RPMI7951 (cell line): ENCODE measurements around the gene INSC. TPM values are rescaled to one million over a fixed set of nuclear protein-coding genes. Genes with fewer than 3 reads are reported as not detected.
A peak's percentile ranks its signal among the peaks of the same experiment; 100 is the strongest.
"Not testable (repeated sequence)": the region's sequence is repeated elsewhere in the genome, so short reads cannot be mapped to it uniquely, and the experiment has no call there.

Experiments
- DNase-seq: peaks from one replicate; pipeline ENCODE4 v3.0.0-alpha.2; 2012; ENCODE audit warnings: low read depth
- total RNA-seq: library from RNA; depleted of rRNA; stranded (reverse); fragments of >200 nt; shearing (Covaris generic); gene quantifications from 2 replicates; pipeline ENCODE4 v1.2.3, GENCODE V29; 2014; rRNA removed

The INSC gene, protein sequence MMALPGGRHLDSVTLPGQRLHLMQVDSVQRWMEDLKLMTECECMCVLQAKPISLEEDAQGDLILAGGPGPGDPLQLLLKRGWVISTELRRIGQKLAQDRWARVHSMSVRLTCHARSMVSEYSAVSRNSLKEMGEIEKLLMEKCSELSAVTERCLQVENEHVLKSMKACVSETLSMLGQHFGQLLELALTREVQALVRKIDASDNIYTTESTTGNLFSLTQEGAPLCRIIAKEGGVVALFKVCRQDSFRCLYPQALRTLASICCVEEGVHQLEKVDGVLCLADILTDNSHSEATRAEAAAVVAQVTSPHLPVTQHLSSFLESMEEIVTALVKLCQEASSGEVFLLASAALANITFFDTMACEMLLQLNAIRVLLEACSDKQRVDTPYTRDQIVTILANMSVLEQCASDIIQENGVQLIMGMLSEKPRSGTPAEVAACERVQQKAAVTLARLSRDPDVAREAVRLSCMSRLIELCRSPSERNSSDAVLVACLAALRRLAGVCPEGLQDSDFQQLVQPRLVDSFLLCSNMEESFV
- total RNA-seq: 0.20 TPM in 1 of 2 replicates, not detected in the other

DNA sequence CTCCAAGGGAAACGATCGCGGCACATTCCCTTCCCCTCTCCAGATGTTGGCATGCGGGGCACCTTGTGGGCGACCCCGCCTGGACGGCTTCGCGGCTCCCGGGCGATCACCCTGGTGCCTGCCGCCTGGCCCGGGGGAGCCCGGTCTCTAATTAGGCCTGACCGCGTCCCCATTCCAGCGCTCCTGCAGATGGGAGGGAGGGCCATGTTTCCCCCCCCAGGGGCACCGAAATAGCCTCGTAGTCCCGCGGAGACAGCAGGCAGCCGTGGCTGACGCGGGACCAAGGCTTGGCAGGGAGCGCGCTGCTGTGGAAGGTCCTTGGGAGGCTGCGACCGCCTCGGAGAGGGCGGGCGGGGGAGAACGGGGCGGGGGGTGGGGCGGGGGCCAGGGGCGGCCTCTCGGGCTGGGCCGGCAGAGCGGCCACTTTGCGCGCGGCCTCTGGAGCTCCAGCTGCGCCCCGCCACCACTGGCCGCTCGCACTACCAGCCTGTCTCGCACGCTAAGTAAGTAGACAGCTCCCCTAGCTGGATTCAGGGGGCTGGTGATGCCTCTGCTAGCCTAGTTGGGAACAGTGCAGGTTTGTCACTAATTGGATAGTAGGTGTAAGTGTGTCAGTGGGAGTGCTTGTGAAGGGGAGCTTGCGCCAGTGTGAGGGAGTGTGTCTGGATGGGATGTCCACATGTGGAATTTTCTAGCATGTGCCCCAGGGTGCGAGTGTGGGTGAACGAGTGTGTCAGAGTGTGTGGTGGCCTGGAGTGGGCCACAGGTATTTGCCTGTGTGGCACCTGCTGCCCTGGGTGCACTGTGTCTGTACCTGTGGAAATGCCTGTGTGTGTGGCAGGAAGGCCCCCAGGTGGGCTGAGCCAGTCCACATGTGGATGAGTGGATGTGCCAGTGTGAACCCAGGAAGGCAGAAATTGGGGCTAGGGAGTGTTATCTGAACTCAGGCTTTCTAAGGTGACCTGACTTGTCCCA is at the start of gene INSC:
Gene INSC, plus strand, starts transcription at position 423 of the 975 bp plus-strand sequence. CDS start 34,252 bp downstream, outside the sequence.
- no peak for DNase-seq

DNA sequence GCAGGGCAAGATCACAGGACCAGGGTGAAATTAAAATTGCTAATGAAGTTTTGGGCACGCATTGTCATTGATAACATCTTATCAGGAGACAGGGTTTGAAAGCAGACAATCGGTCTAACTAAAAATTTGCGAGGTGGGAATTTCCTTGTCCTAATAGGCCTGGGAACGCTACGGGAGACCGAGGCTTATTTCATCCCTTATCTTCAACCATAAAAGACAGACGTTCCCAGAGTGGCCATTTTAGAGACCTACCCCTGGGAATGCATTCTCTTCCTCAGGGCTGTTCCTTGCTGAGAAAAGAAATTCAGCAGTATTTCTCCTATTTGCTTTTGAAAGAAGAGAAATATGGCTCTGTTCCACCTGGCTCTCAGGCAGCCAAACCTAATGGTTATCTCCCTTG is 45.0 kb upstream of the INSC start:
- not testable (repeated sequence) for DNase-seq

DNA sequence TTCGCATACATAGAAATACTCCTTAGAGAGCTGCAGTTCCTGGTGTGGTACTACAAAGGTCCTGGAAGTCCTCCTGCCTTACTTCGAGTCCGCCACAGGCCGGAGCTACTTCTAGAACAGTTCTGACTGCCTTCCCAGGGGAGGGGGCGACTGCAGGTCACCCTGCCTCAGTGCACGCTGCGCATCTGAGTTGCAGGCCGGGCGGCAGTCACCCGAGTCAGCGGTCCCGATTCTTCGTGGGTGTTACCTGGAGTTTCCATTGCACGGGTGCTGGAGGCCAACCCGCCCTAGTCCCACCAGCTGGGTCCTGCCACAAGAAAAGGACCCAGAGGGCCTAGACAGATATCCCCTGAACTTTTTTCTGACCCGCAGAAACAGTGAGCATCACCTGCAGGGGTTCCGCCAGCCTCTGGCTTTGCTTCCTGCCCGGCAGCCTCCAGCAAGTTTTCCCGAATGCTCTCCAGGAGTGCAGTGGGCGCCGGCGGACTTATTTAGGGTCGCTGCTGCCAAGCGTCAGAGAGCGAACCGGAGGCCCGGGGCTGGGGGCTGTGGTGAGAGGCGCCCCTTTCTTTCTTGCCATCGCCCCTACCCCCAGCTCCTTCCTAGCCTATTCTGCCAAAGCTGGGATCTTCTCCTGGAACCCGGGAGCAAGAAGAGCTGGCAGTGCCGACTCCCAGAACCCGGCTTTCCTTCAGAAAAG is 43.0 kb upstream of the INSC start:
- no peak for DNase-seq

DNA sequence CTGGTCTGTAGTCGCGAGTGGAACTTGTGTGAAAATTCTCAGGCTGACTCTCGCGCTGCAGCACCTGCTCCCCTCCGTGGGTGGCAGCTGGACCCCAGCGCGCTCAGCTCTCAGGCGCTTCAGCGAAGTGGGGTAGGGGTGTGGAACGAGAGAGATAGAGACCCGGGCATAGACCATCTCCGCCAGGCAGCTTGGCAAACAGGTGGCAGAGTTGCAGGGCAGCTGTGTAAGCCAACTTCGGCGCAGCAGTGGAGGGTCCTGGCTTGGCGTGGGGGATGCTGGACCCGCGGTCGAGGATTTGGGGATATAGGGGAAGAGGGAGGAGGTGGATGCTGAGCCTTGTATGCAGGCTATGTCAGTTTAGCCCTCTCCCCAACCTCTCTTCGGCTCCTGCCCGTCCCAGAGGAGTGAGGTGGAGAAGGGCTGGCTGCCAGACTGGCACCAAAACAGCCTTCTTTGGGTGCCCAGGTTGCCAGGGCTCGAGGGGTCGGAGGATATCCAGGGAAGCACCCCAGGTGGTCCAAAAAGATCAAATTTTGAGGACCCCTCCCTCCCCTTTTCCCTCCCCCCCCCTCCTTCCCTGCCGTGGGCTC is 42.1 kb upstream of the INSC start:
- no peak for DNase-seq

DNA sequence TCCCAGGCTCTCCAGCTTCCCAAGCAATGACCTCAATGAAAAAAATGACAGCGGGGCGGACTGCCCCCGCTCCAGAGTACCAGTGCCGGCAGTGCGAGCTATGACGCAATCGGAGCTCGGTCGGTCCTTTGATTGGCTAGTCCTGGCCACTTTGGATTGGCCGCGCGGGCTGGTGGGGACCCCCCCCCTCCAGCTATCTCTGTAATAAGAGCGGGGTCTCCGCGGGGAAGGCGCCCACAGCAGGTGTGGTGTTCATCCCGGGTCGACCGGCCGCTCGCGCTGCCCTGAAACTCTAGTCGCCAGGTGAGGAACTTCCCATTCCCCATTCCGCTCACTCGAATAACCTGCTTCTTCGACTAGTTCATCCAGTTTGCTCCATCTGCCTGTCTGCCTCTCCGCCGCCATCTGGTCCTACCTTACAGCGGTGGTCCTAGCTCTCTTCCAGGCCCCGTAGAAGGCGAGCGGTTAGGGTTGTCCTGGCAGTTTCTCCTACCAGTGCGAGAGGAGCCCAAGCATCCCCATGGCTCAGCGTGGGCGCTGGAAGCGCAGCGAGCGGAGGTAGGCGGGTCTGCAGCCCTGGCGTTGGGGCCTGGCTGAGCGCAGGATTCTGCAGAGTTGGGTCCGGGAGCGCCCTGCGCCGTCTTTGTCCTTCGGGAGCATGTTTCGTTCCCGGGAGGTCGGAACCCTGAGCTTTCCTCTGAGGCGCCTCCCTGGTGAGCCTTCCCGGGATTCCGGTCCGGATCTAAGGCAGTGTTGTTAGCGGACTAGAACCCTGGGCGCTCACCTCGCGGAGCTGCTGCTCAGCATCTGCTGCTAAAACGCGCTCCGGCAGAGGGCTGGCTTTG is 41.1 kb upstream of the INSC start, which contains the start of gene CALCB:
Gene CALCB, plus strand, starts transcription at position 233 of the 845 bp plus-strand sequence. CDS start 1,126 bp downstream, outside the sequence.
- DNase-seq: no peak

DNA sequence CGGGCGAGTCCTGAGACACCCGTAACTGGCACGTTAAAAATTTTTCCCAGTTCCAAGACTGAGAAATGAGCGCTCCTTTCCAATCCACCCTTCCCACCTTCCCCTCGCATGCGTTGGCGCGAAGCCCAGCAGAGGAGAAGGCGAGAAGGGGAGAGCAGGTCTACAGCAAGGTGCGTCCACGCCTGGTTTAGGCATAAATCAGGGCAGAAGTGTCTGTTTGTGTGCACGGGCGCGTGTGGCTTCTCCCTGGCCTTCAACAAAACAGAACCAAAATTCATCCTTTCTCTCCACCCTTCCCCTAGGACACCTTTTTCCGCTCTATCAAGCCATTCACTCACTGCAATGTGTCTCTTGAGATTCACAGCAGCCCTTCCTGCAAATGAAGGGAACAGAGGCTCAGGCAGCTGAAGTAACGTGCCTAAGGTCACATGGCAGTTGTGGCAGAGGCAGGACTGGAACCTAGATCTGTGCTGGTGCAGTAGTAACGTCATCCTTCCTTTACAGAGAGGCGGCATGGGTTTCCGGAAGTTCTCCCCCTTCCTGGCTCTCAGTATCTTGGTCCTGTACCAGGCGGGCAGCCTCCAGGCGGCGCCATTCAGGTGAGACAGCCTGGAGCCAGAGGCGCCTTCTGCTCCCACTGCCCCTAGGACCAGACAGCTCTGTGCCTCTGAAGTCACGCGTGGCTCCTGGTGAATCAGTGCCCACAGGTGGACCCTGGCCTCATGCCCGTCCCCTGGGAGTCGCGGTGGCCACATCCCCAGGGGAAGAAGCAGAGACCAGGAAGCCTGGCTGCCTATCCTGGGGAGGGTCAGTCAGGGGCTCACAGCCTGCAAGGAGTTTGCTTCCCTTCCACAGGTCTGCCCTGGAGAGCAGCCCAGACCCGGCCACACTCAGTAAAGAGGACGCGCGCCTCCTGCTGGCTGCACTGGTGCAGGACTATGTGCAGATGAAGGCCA is 40.2 kb upstream of the INSC start:
- no peak for DNase-seq

DNA sequence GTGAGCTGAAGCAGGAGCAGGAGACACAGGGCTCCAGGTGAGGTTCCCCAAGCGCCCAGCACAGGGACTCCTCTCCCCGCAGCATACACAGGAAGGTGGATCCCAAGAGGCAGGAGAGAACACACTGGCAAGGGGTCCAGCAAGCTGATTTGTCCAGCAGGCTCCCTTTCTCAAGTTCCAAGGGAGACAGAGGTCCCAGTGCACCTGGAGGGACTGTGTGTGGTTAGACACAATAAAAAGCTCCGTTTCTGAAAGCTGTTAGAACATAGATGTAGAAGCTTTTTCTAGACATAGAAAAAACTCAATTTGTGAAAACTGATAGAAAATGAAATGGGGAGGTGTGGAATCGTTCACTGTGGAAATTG is 39.6 kb upstream of the INSC start:
- DNase-seq: no peak

DNA sequence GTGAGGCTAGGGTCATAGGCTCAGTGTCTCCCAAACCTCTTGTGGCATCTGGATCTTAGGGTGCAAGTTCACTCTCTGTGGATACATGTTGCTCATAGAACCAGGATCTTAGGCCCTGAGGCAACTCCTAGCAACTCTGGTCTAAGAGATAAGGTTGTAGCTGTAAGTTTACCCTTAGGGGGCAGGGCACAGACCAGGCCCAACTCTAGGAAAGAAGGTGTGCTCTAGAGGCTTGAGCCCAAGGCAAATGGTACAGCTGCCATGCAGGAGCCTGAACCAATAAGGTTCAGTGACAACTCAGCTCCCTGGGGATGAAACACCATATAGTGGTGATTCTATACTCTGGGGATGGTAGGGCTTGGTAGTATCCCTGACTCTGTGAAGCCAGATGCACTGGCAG is 23.5 kb upstream of the INSC start:
- no peak for DNase-seq

DNA sequence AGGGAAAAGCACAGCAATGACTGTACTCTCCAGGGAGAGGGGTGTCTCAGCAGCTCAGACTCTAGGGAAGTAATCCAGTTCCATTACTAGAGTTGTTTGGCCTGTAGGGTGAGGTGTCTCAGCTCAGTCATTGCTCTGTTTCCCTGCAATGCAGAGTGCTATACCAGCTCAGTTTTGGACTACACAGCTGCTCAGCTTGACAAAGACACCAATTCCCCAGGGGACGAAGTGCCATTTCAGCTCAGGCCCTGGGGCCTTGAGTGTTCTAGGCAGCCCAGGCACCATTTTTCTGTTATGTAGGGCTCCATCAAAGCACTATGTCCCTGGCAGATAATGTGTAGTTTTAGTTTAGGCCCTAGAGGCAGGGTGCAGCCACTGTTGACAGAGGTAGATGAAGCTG is 23.1 kb upstream of the INSC start:
- no peak for DNase-seq

DNA sequence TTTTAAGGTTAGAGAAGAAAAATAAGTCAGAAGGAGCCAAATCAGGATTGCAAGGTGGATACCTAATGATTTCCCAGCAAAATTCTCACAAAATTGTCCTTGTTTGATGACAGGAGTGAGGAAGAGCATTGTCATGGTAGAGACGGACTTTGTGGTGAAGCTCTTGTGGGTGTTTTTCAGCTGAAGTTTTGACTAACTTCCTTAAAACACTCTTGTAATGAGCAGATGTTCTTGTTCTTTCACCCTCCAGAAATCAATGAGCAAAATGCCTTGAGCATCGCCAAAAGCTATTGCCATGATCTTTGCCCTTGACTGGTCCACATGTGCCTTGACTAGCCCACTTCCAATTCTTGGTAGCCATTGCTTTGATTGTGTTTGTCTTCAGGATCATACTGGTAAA is 21.3 kb upstream of the INSC start:
- DNase-seq: no peak

DNA sequence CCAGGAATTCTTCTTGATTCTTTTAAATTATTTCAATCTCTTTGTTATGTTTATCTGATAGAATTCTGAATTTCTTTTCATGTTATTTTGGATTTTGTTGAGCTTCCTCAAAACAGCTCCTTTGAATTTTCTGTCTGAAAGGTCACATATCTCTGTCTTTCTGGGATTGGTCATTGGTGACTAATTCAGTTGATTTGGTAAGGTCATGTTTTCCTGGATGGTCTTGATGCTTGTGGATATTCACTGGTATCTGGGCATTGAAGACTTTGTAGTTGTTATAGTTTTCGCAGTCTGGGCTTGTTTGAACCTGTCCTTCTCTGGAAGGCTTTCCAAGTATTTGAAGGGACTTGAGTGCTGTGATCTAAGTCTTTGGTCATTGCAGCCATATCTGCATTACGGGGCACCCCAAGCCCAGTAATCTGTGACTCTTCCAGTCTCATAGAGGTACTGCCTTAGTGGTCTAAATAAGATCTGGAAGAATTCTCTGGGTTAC is 18.9 kb upstream of the INSC start:
- no peak for DNase-seq

DNA sequence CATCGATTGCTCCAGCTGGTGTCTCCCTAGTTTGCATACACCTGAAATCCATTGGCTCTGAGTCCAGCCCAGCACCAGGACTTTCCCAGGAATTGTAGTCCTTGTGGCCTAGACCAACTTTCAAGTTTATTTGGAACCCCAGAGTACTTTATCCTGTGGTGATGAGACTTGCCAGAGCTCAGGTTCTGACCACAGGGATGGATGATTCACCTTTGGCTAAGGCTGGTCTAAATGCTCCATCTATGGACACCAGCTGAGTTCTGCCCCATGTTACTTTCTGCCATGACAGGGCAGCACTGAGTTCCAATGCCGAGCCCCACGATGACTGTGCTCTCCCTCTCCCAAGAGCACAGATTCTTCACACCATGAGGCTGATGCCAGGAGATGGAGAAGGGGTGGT is 17.3 kb upstream of the INSC start:
- DNase-seq: no peak

DNA sequence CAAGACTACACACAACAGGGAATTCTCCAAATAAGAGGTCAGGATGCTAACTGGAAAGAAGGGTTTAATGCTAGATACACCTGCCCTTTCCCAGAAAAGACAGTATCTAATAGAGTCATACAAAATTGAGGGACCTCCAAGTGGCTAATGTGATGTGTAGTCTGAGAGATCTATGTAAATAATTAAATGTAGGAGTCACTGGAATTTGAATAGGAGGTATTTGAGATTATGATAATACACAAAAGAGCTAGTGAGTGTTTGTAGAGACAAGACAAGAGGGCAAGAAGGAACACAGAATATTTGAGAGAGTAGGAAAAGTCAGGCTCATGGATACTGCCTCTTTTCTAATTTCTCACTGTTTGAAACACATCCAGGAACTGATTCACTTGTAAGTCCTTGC is 15.5 kb upstream of the INSC start:
- no peak for DNase-seq

DNA sequence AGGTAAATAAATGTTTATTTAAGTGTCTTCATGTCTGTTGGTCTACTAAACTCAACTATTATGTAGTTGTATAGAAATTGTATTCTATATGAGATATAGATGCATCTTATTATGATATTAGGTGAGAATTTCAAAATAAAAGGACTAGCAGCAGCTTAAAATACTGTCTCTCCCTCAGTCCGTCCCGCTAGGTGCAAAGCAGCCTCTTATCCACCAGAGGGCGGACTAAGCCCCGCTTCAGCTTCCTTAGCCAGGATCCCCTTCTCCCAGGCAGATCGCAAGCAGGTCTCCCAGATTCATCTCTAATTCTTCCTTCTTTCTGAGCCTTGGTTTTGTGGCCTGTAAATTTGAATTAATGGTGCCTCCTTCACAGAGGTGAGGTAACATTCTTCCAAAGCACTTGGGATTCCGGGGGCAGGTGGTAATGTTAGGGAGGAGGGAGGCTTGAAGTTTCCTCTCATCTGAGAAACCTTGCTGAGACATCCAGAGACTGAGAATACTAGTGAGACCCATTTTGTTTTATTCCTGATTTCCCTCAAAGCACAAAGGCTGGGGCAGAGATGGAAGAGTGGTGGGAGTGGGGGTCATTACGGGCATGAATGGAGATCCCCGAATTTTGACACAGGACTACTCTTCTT is 13.5 kb upstream of the INSC start:
- DNase-seq: no peak

DNA sequence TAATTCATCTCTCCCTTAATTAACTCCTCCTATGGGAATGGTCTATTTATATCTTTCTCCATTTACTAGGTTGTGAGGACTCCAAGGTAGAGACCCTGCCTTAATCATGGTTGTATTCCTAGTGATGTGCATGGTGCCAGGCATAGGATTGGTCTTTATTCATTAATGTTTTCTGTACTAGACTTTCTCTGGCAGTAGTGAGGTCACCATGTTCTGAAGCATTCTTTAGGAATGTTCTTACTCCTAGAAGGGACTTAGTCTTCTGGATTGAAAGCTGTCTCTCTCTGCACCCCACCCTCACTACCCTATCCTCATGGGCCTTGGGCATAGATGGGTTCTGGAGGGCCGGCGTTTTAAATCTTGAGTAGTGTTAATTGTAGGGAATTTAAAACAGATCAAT is 10.6 kb upstream of the INSC start:
- no peak for DNase-seq

DNA sequence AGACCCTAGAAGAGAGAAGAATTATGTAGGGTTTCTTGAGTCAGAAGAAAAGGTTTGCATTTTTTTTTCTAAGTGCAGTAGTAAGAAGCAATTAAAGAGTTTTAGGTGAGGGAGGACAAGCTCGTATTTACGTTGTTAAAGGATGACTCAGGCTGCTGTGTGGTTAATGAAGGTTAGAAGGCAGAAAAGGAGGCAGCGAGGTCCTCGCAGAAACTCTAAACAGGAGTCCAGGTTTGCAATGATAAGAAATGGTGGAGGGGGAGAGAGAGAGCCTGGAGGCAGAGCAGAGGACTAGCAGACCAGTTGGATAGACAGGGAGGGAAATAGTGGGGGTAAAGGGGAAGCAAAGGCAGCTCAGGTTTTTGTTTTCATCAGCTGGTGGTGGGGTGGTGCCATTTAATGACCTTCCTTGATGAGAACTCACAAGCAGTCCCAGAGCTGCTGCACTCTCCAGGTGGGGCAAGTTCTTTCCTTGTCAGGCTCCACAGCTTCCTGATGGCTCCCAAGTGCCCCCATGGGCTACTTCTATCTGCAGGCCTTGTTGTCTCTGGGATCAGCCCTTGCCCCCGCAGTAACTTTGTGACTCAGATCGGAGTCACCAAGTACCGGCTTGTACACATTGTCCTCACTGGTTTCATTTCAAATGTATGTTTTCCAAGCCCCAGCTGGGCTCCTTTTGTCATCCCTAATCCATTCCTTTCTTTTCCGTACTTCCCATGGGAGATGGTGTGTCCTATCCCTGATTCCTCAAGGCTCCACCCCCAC is 8.3 kb upstream of the INSC start:
- DNase-seq: peak; percentile 6

DNA sequence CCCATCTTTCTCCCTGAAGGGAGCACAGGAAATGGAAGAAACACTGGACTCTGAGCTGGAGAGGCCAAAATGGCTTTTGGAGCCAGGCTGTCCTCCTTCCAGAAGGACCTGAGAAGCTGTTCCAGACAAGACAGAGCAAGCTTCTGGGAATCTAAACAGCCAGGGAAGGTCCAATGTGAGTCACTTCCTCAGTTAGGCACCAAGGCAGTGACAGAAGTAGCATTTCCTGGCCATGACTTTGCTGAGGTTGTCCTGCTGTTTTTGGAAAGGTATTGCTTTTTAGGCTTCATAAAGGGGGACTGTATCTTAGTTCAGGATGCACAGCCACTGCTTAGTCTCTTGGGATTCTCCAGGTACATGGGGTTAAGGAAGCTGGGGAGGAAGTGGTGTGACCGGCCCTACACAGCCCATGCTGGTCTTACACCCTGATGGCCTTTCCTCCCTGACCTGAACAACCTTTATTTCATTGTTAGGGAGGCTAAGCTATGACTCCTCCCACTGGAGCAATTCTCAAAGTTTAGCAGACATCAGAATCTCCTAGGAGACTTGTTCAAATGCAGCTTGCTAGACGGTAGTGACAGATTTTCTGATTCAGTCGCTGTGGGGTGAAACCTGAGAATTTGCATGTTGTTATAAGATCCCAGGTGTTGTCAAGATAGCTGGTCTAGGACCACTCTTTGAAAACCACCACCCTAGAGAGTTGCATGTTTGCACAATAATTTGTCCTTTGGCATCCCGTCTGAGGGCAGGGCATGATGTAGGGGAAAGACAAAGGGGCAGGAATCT is 6.8 kb upstream of the INSC start:
- DNase-seq: no peak
